Renal pelvis (tissue), 4 donors: Measurements from ENCODE around the gene RFTN1. TPM values are rescaled to one million over a fixed set of nuclear protein-coding genes. Genes with fewer than 3 reads are reported as not detected.

Experiments used
- DNase-seq: peaks from one replicate; pipeline ENCODE4 v3.0.0-alpha.2; 2013
- polyA plus RNA-seq, 3 donors: library from polyadenylated mRNA; unstranded; fragments of 120-200 nt; gene quantifications; one replicate each; pipeline ENCODE4 v1.2.1, GENCODE V29; 2013; ENCODE audit not compliant: insufficient read length in 3 of 3

The RFTN1 gene
- polyA plus RNA-seq, 3 donors = 25.1 to 32.5 (median 31.6) TPM

DNA sequence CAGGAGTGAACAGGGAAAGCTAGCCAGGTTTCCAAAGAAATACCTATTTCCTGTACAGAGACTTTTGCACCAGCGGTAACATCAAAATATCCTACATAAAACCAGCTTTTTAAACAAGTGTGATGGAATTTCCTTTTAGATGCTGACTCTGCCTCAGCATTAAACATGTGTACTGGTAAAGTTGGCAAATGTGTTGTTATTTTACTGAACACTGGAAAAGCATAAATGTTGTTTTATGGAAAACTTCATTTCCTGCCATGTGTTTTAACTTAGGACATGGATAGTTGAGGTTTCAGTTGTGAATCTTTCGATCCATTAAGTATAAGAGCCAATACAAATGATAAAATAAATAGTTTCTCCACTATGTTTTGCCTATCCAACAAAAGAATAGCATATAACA lies 232.8 kb downstream of the RFTN1 start:
- no peak for DNase-seq

- DNase-seq = no peak
Measured at GRCh38 chr3:16279010-16279801, 234.3 kb downstream of the RFTN1 start.

- no peak for DNase-seq
Measured at GRCh38 chr3:16277471-16277870, 236.0 kb downstream of the RFTN1 start.

DNA sequence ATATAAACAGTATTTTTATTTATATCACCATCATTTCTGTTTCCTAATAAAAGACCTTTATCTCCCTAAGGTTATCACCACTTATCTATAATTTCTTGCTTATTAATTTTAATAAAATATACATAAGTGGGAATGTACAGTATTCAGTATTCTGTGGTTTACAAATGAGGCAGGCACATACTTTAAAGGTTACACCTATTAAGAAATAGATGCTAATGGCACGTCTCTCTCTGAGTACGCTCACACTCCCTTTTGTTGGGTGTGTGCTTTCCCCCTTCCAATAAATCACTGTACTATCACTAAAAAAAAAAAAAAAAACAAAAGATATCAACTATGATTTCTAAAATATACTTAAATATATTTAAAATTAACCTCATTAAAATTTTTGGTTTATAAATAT lies 239.6 kb downstream of the RFTN1 start:
- DNase-seq = no peak

DNA sequence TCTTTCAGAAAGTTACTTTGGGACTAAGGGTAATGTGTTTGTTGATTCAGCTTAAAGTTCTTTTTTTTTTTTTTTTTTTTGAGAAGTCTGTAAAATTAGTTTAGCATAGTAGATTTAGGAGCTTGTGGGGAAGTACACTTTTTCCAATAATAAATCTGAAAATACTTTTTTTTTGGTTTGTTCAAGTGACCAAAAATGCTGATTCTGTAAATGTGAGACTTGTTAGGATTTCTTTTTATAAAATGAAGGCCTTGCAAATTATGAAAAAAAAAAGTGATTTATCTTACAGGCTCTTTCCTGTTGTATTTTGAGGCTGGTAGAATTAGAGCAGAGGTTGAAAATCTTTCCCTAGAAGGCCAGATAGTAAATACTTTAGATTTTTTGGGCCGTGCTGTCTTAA lies 240.9 kb downstream of the RFTN1 start:
- DNase-seq = no peak

GRCh38 chr3:16270855-16271254 lies 242.6 kb downstream of the RFTN1 start:
- DNase-seq = no peak

DNA sequence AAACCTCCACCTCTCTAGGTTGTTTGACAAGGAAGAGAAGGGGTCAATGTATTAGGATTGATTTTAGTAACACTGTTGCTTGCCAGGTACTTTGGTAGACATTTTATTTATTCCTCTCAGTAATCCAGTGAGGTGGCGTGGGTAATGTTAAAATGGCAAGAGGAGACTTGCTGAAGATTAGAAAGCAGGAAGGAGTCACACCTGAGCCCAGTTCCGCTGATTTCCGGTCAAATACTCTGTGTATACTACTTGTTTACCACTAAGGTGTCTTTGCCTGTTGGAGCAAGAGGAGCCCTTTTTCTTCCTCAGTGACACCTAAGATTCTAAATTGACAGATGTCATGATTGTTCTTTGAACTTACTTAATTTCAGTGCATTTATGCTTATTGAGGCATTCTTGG lies 246.8 kb downstream of the RFTN1 start:
- no peak for DNase-seq

Other genes starting within 250 kb of the RFTN1 start
- gene DPH3, start 248.8 kb downstream of the RFTN1 start, polyA plus RNA-seq = 10 to 100 TPM; 21.9 to 25.5 (median 24.7) TPM
- gene OXNAD1, start 248.5 kb downstream of the RFTN1 start, polyA plus RNA-seq = 10 to 100 TPM; 16.6 to 22.3 (median 20.1) TPM
- not detected for gene DAZL, start 91.7 kb upstream of the RFTN1 start, polyA plus RNA-seq